ENCODE measurements around the gene SPART. TPM values are rescaled to one million over a fixed set of nuclear protein-coding genes. Genes with fewer than 3 reads are reported as not detected.

SPART gene
- 10 to 100 TPM; 85.6 to 91.5 TPM for total RNA-seq

GRCh38 chr13:36346222-36347083, at the start of gene SPART:
Gene SPART, minus strand, starts transcription at chr13:36346394. Its CDS starts 10,564 bp downstream, at chr13:36335830.

GRCh38 chr13:36297366-36298338, 48.5 kb downstream of the SPART start, which contains the start of gene CCDC169:
Gene CCDC169, minus strand, starts transcription at chr13:36297814. Its CDS starts 95 bp downstream, at chr13:36297719.

Small RNA genes lying within 50 kb of the gene (small RNA-seq; reads per million reads assigned to genes)
- gene RNU6-71P = 0 reads per million in 2 donors

Other genes with a start within 250 kb of the SPART start
- gene DCLK1, start 215.0 kb downstream of the SPART start, total RNA-seq = 10 to 100 TPM; 54.0 to 72.3 TPM
- under 1 TPM; 0.33 to 0.34 TPM for gene SOHLH2, start 131.8 kb downstream of the SPART start, total RNA-seq
- gene CCDC169, start 48.6 kb downstream of the SPART start, total RNA-seq = 1 to 10 TPM; 3.4 to 3.7 TPM
- gene CCNA1, start 86.1 kb upstream of the SPART start, total RNA-seq = 1 to 10 TPM in 1 of 2 donors, under 1 TPM in 1; 0.69 to 10.0 TPM

All from melanocyte of skin (primary cell).